ENCODE measurements around the gene ZNF860.

Gene ZNF860

GRCh38 chr3:31974471-31974870, 7.1 kb upstream of the ZNF860 start:
- TF ChIP-seq, protein P1, sequence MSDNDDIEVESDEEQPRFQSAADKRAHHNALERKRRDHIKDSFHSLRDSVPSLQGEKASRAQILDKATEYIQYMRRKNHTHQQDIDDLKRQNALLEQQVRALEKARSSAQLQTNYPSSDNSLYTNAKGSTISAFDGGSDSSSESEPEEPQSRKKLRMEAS (IDR thresholded peaks at IDR 0.05; ENCODE audit: low read depth, low read length), result no peak
- TF ChIP-seq, protein P2, sequence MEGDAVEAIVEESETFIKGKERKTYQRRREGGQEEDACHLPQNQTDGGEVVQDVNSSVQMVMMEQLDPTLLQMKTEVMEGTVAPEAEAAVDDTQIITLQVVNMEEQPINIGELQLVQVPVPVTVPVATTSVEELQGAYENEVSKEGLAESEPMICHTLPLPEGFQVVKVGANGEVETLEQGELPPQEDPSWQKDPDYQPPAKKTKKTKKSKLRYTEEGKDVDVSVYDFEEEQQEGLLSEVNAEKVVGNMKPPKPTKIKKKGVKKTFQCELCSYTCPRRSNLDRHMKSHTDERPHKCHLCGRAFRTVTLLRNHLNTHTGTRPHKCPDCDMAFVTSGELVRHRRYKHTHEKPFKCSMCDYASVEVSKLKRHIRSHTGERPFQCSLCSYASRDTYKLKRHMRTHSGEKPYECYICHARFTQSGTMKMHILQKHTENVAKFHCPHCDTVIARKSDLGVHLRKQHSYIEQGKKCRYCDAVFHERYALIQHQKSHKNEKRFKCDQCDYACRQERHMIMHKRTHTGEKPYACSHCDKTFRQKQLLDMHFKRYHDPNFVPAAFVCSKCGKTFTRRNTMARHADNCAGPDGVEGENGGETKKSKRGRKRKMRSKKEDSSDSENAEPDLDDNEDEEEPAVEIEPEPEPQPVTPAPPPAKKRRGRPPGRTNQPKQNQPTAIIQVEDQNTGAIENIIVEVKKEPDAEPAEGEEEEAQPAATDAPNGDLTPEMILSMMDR (IDR thresholded peaks at IDR 0.05; ENCODE audit: low read depth, low read length), result no peak
- TF ChIP-seq MYC (IDR thresholded peaks at IDR 0.05; ENCODE audit: low read depth, low read length) (no peak), POLR2A (IDR thresholded peaks at IDR 0.05; ENCODE audit: extremely low read depth, insufficient read length) (no peak)
- no peak for DNase-seq (ENCODE audit: low read depth)
- H3K4me3 ChIP-seq (ENCODE audit: low read depth, low read length), result no peak overlapping the region

DNA sequence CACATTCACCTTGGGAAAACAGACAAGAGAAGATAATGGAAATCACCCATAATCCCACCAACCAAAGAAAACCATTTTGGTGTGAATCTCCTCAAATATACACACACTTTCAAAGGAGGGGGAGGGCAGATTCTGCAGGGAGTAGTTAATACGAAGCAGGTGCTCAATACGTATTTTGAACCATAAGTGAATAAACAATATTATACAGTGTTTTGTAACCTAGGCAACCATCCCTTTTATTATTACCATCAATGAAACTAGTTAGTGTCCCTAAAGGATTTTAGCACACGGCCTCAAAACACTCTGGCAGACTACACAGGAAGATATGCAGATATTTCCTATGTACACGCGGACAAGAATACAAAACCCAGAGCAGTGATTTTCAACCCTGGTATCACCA, 6.6 kb upstream of the ZNF860 start:
- H3K4me3 ChIP-seq (ENCODE audit: low read depth, low read length), result no peak overlapping the region
- TF ChIP-seq POLR2A (IDR thresholded peaks at IDR 0.05; ENCODE audit: extremely low read depth, insufficient read length) (no peak), MYC (IDR thresholded peaks at IDR 0.05; ENCODE audit: low read depth, low read length) (no peak)
- TF ChIP-seq, protein P2 (IDR thresholded peaks at IDR 0.05; ENCODE audit: low read depth, low read length), result no peak
- TF ChIP-seq, protein P1 (IDR thresholded peaks at IDR 0.05; ENCODE audit: low read depth, low read length), result no peak
- DNase-seq (ENCODE audit: low read depth), result no peak

DNA sequence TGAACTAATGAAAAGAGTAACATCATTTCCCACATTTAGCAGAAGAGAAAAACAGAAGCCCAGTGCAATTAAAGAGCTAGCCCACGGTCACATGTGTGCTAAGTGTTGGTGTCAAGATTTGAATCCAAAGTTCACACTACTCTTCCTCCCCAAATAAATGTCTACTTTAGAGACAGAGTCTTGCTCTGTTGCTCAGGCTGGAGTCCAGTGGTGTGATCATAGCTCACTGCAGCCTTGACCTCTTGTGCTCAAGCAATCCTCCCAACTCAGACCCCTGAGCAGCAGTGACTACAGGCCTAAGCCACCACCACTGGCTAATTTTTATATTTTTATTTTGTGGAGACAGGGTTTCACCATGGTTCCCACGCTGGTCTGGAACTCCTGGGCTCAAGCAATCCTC, 5.2 kb upstream of the ZNF860 start:
- TF ChIP-seq POLR2A (IDR thresholded peaks at IDR 0.05; ENCODE audit: extremely low read depth, insufficient read length) (no peak), MYC (IDR thresholded peaks at IDR 0.05; ENCODE audit: low read depth, low read length) (no peak)
- TF ChIP-seq, protein P2 (IDR thresholded peaks at IDR 0.05; ENCODE audit: low read depth, low read length), result no peak
- TF ChIP-seq, protein P1 (IDR thresholded peaks at IDR 0.05; ENCODE audit: low read depth, low read length), result no peak
- H3K4me3 ChIP-seq (ENCODE audit: low read depth, low read length), result no peak overlapping the region

GRCh38 chr3:31977736-31978135, 3.8 kb upstream of the ZNF860 start:
- no peak overlapping the region for H3K4me3 ChIP-seq (ENCODE audit: low read depth, low read length)
- no peak for DNase-seq (ENCODE audit: low read depth)
- no peak for TF ChIP-seq POLR2A (IDR thresholded peaks at IDR 0.05; ENCODE audit: extremely low read depth, insufficient read length)
- no peak for TF ChIP-seq MYC (IDR thresholded peaks at IDR 0.05; ENCODE audit: low read depth, low read length)
- TF ChIP-seq, protein P1 (IDR thresholded peaks at IDR 0.05; ENCODE audit: low read depth, low read length), result no peak
- TF ChIP-seq, protein P2 (IDR thresholded peaks at IDR 0.05; ENCODE audit: low read depth, low read length), result no peak

More for the DNA sequence above, 5.2 kb upstream of the ZNF860 start:
- DNase-seq (ENCODE audit: low read depth), result no peak

GRCh38 chr3:31978553-31978952, 3.0 kb upstream of the ZNF860 start:
- TF ChIP-seq, protein P1 (IDR thresholded peaks at IDR 0.05; ENCODE audit: low read depth, low read length), result no peak
- no peak for TF ChIP-seq POLR2A (IDR thresholded peaks at IDR 0.05; ENCODE audit: extremely low read depth, insufficient read length)
- TF ChIP-seq, protein P2 (IDR thresholded peaks at IDR 0.05; ENCODE audit: low read depth, low read length), result no peak
- no peak for TF ChIP-seq MYC (IDR thresholded peaks at IDR 0.05; ENCODE audit: low read depth, low read length)
- H3K4me3 ChIP-seq (ENCODE audit: low read depth, low read length), result no peak overlapping the region
- no peak for DNase-seq (ENCODE audit: low read depth)
